IPS-15b (cell line): ENCODE measurements around the gene C19orf25.
"Not testable (repeated sequence)": the region's sequence is repeated elsewhere in the genome, so short reads cannot be mapped to it uniquely, and the experiment has no call there.

Experiments
- H3K27me3 ChIP-seq: one replicate; pipeline ENCODE4 v1.6.1; 2013; ENCODE audit warnings: low read length; ENCODE audit not compliant: control insufficient read depth, insufficient read depth
- H3K36me3 ChIP-seq: one replicate; pipeline ENCODE4 v1.6.1; 2013; ENCODE audit warnings: low read length; ENCODE audit not compliant: control insufficient read depth, insufficient read depth
- H3K4me1 ChIP-seq: one replicate; pipeline ENCODE4 v1.6.1; 2013; ENCODE audit warnings: mild to moderate bottlenecking, low read length; ENCODE audit not compliant: control insufficient read depth, insufficient read depth
- H3K4me3 ChIP-seq: one replicate; pipeline ENCODE4 v1.5.1; 2013; ENCODE audit warnings: low read depth, low read length
- H3K9ac ChIP-seq: one replicate; pipeline ENCODE4 v1.6.1; 2013; ENCODE audit warnings: low read depth, mild to moderate bottlenecking, low read length
- H3K9me3 ChIP-seq: one replicate; pipeline ENCODE4 v1.6.1; 2013; ENCODE audit warnings: mild to moderate bottlenecking, low read length; ENCODE audit not compliant: control insufficient read depth, insufficient read depth

The C19orf25 gene

GRCh38 chr19:1502433-1503088 lies 23.5 kb upstream of the C19orf25 start:
- Histone ChIP-seq H3K4me1 (no peaks in the 10 kb centered on the region), H3K9ac (no peak overlapping the region), H3K4me3 (peak overlapping the region; percentile 24), H3K36me3 (no peaks in the 10 kb centered on the region), H3K9me3 (no peaks in the 10 kb centered on the region), H3K27me3 (peaks cover 14% of the 10 kb centered on the region)

GRCh38 chr19:1501200-1501595 lies 22.2 kb upstream of the C19orf25 start:
- H3K36me3 ChIP-seq: no peaks in the 10 kb centered on the region
- H3K9ac ChIP-seq: no peak overlapping the region
- H3K9me3 ChIP-seq: no peaks in the 10 kb centered on the region
- H3K4me3 ChIP-seq: no peak overlapping the region
- no peaks in the 10 kb centered on the region for H3K4me1 ChIP-seq
- H3K27me3 ChIP-seq: peaks cover 14% of the 10 kb centered on the region

DNA sequence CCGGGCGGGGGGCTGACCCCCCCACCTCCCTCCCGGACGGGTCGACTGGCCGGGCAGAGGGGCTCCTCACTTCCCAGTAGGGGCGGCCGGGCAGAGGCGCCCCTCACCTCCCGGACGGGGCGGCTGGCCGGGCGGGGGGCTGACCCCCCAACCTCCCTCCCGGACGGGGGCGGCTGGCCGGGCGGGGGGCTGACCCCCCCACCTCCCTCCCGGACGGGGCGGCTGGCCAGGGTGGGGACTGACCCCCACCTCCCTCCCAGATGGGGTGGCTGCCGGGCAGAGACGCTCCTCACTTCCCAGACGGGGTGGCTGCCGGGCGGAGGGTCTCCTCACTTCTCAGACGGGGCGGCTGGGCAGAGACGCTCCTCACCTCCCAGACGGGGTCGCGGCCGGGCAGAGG lies 20.2 kb upstream of the C19orf25 start:
- not testable (repeated sequence) for H3K36me3 ChIP-seq, H3K4me3 ChIP-seq, H3K4me1 ChIP-seq, H3K9me3 ChIP-seq, H3K9ac ChIP-seq
- peaks cover 13% of the 10 kb centered on the region for H3K27me3 ChIP-seq

DNA sequence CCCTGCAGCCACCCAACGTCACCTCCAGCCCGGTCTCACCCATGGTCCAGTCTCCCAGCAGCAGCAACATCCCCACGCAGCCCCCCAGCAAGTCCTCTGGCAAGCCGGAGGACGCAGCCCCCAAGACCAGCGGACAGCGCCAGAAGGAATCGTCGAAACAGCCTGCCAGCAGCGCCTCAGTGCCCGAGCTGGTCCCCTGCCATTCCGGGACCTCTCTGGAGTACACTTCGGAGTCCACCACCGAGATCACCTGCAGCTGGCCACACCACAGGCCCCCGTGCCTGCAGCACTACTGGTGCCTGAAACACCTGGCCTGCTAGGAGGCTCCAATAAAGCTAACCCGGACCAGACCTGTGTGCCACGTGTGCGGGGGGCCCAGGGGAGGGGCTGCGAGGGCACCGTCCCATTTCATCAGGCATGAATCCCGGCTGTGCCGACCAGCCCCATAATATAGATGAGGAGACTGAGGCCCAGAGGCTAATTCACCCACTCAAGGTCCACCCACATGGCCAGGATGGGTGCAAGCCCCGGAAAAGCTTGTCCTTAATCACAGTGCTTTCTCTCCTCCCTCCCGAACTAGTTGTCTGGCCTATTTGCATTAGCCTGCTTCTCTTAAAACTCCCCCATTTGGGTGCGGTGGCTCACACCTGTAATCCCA lies 18.7 kb upstream of the C19orf25 start:
- no peaks in the 10 kb centered on the region for H3K9me3 ChIP-seq
- peaks cover 2% of the 10 kb centered on the region for H3K27me3 ChIP-seq
- H3K9ac ChIP-seq: no peak overlapping the region
- H3K4me3 ChIP-seq: no peak overlapping the region
- H3K36me3 ChIP-seq: no peaks in the 10 kb centered on the region
- no peaks in the 10 kb centered on the region for H3K4me1 ChIP-seq

DNA sequence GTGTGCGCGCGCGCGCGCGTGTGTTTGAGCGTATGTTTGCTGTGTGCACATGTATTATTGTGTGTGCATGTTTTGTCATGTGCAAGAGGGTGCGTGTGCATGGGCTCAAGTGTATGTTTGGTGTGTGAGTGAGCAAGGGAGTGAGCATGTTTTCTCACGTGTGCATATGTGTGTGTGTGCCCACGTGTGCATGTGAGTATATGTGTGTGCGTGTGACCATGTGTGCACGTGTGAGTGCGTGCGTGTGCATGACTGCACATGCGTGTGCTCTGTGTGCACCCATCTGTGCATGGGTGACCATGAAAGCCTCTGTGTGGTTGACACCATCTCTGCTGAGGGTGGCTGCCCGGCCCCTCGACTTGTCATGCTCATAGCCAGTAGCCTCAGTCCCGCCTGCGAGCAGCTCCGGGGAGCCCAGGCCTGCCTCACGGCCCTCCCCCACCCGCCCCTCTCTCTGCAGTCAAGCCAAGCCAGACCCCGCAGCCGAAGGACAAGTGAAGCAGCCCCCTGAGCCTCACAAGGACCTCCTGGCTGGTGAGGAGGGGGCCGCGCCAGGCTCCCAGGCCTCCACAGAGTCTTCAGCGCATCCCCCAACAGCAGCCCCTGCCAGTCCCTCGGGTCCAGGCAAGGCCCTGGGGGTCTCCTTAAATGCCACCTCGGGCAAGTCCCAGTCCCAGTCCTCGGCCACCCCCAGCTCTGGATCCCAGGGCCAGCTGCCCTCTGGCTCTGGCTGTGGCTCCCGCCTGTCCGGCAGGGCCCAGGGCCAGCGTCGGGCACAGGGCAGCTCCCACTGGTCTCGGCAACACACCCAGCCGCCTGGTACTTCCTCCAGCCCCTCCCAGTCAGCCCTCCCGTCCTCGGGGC lies 17.9 kb upstream of the C19orf25 start:
- Histone ChIP-seq H3K36me3 (no peaks in the 10 kb centered on the region), H3K4me1 (no peaks in the 10 kb centered on the region), H3K27me3 (peaks cover 8% of the 10 kb centered on the region), H3K4me3 (no peak overlapping the region), H3K9ac (no peak overlapping the region), H3K9me3 (no peaks in the 10 kb centered on the region)

DNA sequence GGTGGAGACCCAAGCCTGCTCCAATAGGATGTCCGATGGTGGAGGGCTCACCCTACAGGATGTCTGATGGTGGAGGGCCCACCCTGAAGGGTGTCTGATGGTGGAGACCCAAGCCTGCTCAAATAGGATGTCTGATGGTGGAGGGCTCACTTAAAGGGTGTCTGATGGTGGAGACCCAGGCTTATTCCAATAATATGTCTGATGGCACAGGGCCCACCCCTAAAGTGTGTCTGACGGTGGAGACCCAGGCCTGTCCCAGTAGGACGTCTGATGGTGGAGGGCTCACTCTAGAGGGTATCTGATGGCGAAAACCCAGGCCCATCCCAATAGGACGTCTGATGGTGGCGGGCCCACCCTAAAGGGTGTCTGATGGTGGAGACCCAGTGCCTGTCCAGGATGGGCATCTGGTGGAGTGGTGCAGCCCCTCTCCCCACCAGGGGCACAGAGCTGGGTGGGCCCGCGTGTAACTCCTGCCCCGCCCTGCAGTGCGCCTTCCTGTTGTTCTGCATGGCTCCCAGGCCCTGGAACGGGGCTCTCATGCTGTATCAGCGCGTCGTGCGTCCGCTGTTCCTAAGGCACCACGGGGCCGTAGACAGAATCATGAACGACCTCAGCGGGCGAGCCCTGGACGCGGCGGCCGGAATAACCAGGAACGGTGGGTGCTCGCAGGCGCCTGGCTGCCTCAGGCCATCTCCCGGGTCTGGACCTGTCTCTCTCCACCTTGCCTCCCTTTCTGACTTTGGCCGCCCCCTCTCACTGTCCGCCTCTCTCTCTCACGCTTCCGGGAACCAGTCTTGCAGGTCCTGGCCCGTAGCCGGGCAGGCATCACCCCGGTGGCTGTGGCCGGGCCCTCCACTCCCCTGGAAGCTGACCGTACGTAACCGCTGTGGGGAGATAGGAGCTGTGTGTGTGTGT lies 17.0 kb upstream of the C19orf25 start:
- H3K27me3 ChIP-seq: peaks cover 12% of the 10 kb centered on the region
- no peaks in the 10 kb centered on the region for H3K36me3 ChIP-seq
- no peaks in the 10 kb centered on the region for H3K4me1 ChIP-seq
- H3K9me3 ChIP-seq: no peaks in the 10 kb centered on the region
- no peak overlapping the region for H3K4me3 ChIP-seq
- H3K9ac ChIP-seq: no peak overlapping the region

- Histone ChIP-seq H3K9me3 (no peaks in the 10 kb centered on the region), H3K4me3 (no peak overlapping the region), H3K4me1 (no peaks in the 10 kb centered on the region), H3K36me3 (no peaks in the 10 kb centered on the region), H3K27me3 (peaks cover 12% of the 10 kb centered on the region), H3K9ac (no peak overlapping the region)
Observed at GRCh38 chr19:1495051-1495798, 16.2 kb upstream of the C19orf25 start.

DNA sequence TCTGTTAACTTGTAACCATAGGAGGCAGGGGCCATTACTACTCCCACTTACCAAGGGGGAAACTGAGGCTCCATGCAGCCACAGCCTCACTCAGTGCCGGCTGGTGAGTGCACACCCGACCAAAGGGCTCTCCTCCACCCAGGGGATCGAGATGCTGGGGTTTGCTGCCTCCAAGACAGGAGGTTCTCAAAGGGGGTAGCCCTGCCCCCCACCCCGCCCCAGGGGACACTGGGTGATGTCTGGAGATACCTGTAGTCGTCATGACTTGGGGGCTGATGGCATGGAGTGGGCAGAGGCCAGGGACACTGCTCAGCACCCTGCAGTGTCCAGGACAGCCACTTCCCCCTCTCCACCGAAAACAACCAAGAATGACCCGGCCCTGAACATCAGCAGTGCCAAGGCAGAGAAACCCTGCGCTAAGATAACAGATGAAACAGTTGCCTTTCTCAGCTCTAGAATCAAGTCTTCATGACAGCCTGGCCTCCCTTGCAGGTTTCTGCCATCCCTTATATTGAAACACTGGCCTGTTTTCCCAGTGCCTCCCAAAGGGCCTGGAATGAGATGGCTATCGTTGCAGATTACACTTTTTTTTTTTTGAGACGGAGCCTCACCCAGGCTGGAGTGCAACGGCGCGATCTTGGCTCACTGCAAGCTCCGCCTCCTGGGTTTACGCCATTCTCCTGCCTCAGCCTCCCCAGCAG lies 15.2 kb upstream of the C19orf25 start:
- H3K4me3 ChIP-seq: no peak overlapping the region
- no peaks in the 10 kb centered on the region for H3K36me3 ChIP-seq
- H3K27me3 ChIP-seq: peaks cover 12% of the 10 kb centered on the region
- H3K9ac ChIP-seq: no peak overlapping the region
- H3K9me3 ChIP-seq: no peaks in the 10 kb centered on the region
- no peaks in the 10 kb centered on the region for H3K4me1 ChIP-seq

- Histone ChIP-seq H3K4me1 (no peaks in the 10 kb centered on the region), H3K4me3 (no peak overlapping the region), H3K9ac (no peak overlapping the region), H3K36me3 (no peaks in the 10 kb centered on the region), H3K9me3 (no peaks in the 10 kb centered on the region), H3K27me3 (peaks cover 12% of the 10 kb centered on the region)
Observed at GRCh38 chr19:1492474-1493006, 13.5 kb upstream of the C19orf25 start.

GRCh38 chr19:1491849-1492170 lies 12.8 kb upstream of the C19orf25 start:
- peaks cover 12% of the 10 kb centered on the region for H3K27me3 ChIP-seq
- peak overlapping the region; percentile 24 for H3K9ac ChIP-seq
- H3K4me3 ChIP-seq: peak overlapping the region; percentile 61
- no peaks in the 10 kb centered on the region for H3K4me1 ChIP-seq
- H3K36me3 ChIP-seq: no peaks in the 10 kb centered on the region
- no peaks in the 10 kb centered on the region for H3K9me3 ChIP-seq
